GM12878 (cell line): ENCODE measurements around the gene MEF2D. TPM values are rescaled to one million over a fixed set of nuclear protein-coding genes. Genes with fewer than 3 reads are reported as not detected.

ENCODE experiments used
- ATAC-seq: fragments of 200-7000 bp; cut with Tn5 transposase; 3 replicates; pipeline ENCODE4 v1.9.1; 2020; ENCODE audit warnings: mild to moderate bottlenecking, moderate library complexity
- BruUV-seq: library from RNA; stranded (reverse); fragments of 400-500 nt; replicated peaks from 2 replicates; lab custom pipeline; 2021; lab: Mats Ljungman, UMichigan
- CTCF ChIA-PET: fragments of 300-600 bp; sonication (Branson Sonifier 250); formaldehyde crosslinking; extraction: SDS; loops from one replicate; lab custom pipeline; 2021; ENCODE audit warnings: inconsistent platforms; lab: Yijun Ruan, JAX
- POLR2A ChIA-PET: fragments of 350-600 bp; formaldehyde crosslinking; extraction: SDS; loops from one replicate; lab custom pipeline; 2021; ENCODE audit warnings: inconsistent platforms; lab: Charles Lee
- RAD21 ChIA-PET: fragments of 300-600 bp; sonication (Branson Sonifier 250); formaldehyde crosslinking; loops from one replicate; lab custom pipeline; 2023; ENCODE audit warnings: antibody characterized with exemption; ENCODE audit not compliant: unreplicated experiment; lab: Charles Lee
- SMC1A ChIA-PET: fragments of 300-600 bp; sonication (Branson Sonifier 250); formaldehyde crosslinking; loops from one replicate; lab custom pipeline; 2023; ENCODE audit not compliant: unreplicated experiment, uncharacterized antibody; lab: Charles Lee
- DNase-seq: peaks from one replicate; pipeline ENCODE4 v3.0.0-alpha.2; 2011; ENCODE audit warnings: low read depth, low spot score
- FAIRE-seq: peaks from 3 replicates; lab custom pipeline; 2011; peaks lifted over from hg19 to GRCh38; lab: Jason Lieb, UNC
- H2AFZ ChIP-seq: 2 replicates; pipeline ENCODE4 v1.6.0; 2011; ENCODE audit warnings: low read depth, low read length, control low read depth; ENCODE audit not compliant: control insufficient read depth
- H3K27ac ChIP-seq: 2 replicates; pipeline ENCODE4 v1.5.1; 2011; ENCODE audit warnings: control low read depth; ENCODE audit not compliant: control insufficient read depth, insufficient read depth
- H3K27me3 ChIP-seq, 2 experiments: replicated peaks in 1 of 2; 2 replicates each; pipeline versions ENCODE4 v1.6.0 to v1.6.1; 2011; ENCODE audit warnings: low read length in 1 of 2; ENCODE audit not compliant: control insufficient read depth in 2 of 2, insufficient read depth in 2 of 2
- H3K36me3 ChIP-seq, 2 experiments: 2 replicates each; pipeline ENCODE4 v1.5.1; 2011; ENCODE audit warnings: low read length in 1 of 2; ENCODE audit not compliant: control insufficient read depth in 2 of 2, insufficient read depth in 2 of 2
- H3K4me1 ChIP-seq: 2 replicates; pipeline ENCODE4 v1.6.1; 2011; ENCODE audit warnings: mild to moderate bottlenecking, low read length, moderate library complexity, mixed read lengths; ENCODE audit not compliant: control insufficient read depth, insufficient read depth
- H3K4me2 ChIP-seq: 2 replicates; pipeline ENCODE4 v1.6.0; 2011; ENCODE audit warnings: control low read depth; ENCODE audit not compliant: control insufficient read depth, insufficient read depth
- H3K4me3 ChIP-seq: fragments of 200-600 bp; sonication (generic); 2 replicates; pipeline ENCODE4 v1.5.1; 2016
- H3K79me2 ChIP-seq: 2 replicates; pipeline ENCODE4 v1.6.0; 2011; ENCODE audit warnings: low read length; ENCODE audit not compliant: control insufficient read depth, insufficient read depth
- H3K9ac ChIP-seq: 2 replicates; pipeline ENCODE4 v1.8.0; 2011; ENCODE audit warnings: low read length, control low read depth, mixed read lengths; ENCODE audit not compliant: control insufficient read depth, insufficient read depth
- H3K9me3 ChIP-seq: replicated peaks from 3 replicates; pipeline ENCODE4 v1.5.1; 2011; ENCODE audit warnings: mild to moderate bottlenecking, low read length; ENCODE audit not compliant: control insufficient read depth, insufficient read depth
- H4K20me1 ChIP-seq: 2 replicates; pipeline ENCODE4 v1.6.0; 2011; ENCODE audit not compliant: control insufficient read depth, insufficient read depth
- ATF3 ChIP-seq: IDR thresholded peaks from 2 replicates; pipeline ENCODE4 v1.6.1; 2011; ENCODE audit warnings: low read depth, mild to moderate bottlenecking, low read length, moderate library complexity, borderline replicate concordance; ENCODE audit errors: extremely low read depth
- CEBPZ ChIP-seq: fragments of 150-350 bp; IDR thresholded peaks from 2 replicates; pipeline ENCODE4 v1.6.1; 2016; ENCODE audit warnings: low read depth, low read length
- CHD2 ChIP-seq: IDR thresholded peaks from 2 replicates; pipeline ENCODE4 v1.6.1; 2011; ENCODE audit warnings: low read depth, low read length, improper control_type of control experiment, borderline replicate concordance
- EP300 ChIP-seq, 2 experiments: fragments of 150-350 bp in 1 of 2; IDR thresholded peaks; 2 replicates each; pipeline ENCODE4 v1.6.1; 2011 to 2012; ENCODE audit warnings: low read depth in 2 of 2, low read length in 2 of 2, borderline replicate concordance in 1 of 2, improper control_type of control experiment in 1 of 2, inconsistent platforms in 1 of 2; ENCODE audit not compliant: control insufficient read depth in 1 of 2
- ESRRA ChIP-seq: IDR thresholded peaks from 2 replicates; pipeline ENCODE4 v1.6.1; 2012; ENCODE audit warnings: mild to moderate bottlenecking, low read length, improper control_type of control experiment
- LARP7 ChIP-seq: fragments of 450-650 bp; IDR thresholded peaks from 2 replicates; pipeline ENCODE4 v1.6.1; 2017; ENCODE audit warnings: mild to moderate bottlenecking
- RB1 ChIP-seq: fragments of 450-650 bp; formaldehyde crosslinking; IDR thresholded peaks from 2 replicates; pipeline ENCODE4 v1.6.1; 2017; ENCODE audit warnings: mild to moderate bottlenecking, borderline replicate concordance
- RUNX3 ChIP-seq: IDR thresholded peaks from 2 replicates; pipeline ENCODE4 v1.6.1; 2012; ENCODE audit warnings: low read length, inconsistent platforms
- SMC3 ChIP-seq: IDR thresholded peaks from 2 replicates; pipeline ENCODE4 v1.6.1; 2011; ENCODE audit warnings: low read length, improper control_type of control experiment, borderline replicate concordance
- TCF3 ChIP-seq: IDR thresholded peaks from 2 replicates; pipeline ENCODE4 v1.6.1; 2012; ENCODE audit warnings: low read depth, mild to moderate bottlenecking, low read length, borderline replicate concordance; ENCODE audit not compliant: insufficient read depth
- WGBS: methylation state at CpG from one replicate; pipeline ENCODE4 v1.1.6; 2016; ENCODE audit warnings: low lambda C conversion rate; ENCODE audit not compliant: insufficient replicate concordance, insufficient coverage; ENCODE audit errors: missing lambda C conversion rate; 5-methylcytosine and 5-hydroxymethylcytosine counted together
- in situ Hi-C: fragments of 300-500 bp; cut with MboI; formaldehyde crosslinking; loops from 9 replicates; pipeline ENCODE4 v1.14.3; 2018; ENCODE audit warnings: mixed read lengths
- intact Hi-C: fragments of 100-400 bp; cut with micrococcal nuclease; formaldehyde crosslinking; loops from one replicate; pipeline ENCODE4 v1.14.2; 2022; ENCODE audit not compliant: unreplicated experiment
- polyA plus RNA-seq, 11 experiments: library from polyadenylated mRNA; depleted of rRNA in 4 of 11; unstranded in 6 of 11; stranded (reverse) in 5 of 11; fragments of >200 nt; fragmentation: Nextera tagmentation in 4 of 11; fragmentation: Illumina TruSeq in 1 of 11; extraction: Ambion mirVana in 4 of 11; extraction: Trizol in 1 of 11; gene quantifications; 1 replicate in 1 of 11; 2 replicates in 10 of 11; pipeline versions ENCODE4 v1.2.1 to v1.2.3, GENCODE V29; 2011 to 2016; ENCODE audit warnings: inconsistent platforms in 2 of 11, missing spikeins in 2 of 11, low read depth in 1 of 11
- total RNA-seq, 4 experiments: library from RNA; depleted of rRNA in 3 of 4; stranded (reverse); fragments of >200 nt in 3 of 4; fragmentation: Illumina TruSeq in 1 of 4; extraction: Trizol in 1 of 4; gene quantifications; 2 replicates each; pipeline versions ENCODE4 v1.2.1 to v1.2.3, GENCODE V29; 2013 to 2021
- TF ChIP-seq, protein P1 (sequence below): fragments of 450-650 bp; IDR thresholded peaks from 2 replicates; pipeline ENCODE4 v1.6.1; 2017; ENCODE audit warnings: antibody characterized with exemption, mild to moderate bottlenecking, moderate library complexity
- TF ChIP-seq, protein P2 (sequence below): fragments of 450-650 bp; IDR thresholded peaks from 2 replicates; pipeline ENCODE4 v1.6.1; 2017; ENCODE audit warnings: mild to moderate bottlenecking, low read depth, inconsistent platforms; ENCODE audit not compliant: poor library complexity, severe bottlenecking

MEF2D gene
- total and polyA plus RNA-seq, 10 of the 15 experiments (the other 5 are each of a cell fraction or from before 2014, with no cell fraction given) = 0.61 to 53.0 (median 15.2) TPM

DNA sequence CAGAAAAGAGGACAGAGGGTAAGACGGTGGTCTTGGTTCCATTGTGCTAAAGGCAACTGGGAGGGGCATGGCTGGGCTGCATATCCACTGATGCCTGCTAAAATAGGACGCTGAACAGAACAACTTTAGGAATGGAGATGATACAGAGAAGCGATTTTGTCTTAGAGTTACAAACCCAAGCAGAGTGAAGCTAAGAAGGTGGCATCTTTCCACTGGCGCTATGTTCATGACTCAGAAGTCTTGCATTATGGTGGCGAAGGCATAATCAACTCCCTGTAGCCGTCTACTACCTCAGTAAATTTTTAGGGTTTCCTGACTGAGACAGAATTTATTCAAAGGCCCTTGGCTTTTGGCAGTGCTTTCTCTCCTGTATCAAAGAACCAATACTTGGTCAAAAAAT lies 57.3 kb downstream of the MEF2D start:
- CTCF ChIA-PET = interaction anchor here (0.8 to 11.3 kb wide), 4 partner anchors 59 to 84 kb away, joined by 3 to 468 read pairs (median 5); no protein-coding TSS in a partner anchor
- no peak overlapping the region for H2AFZ ChIP-seq
- no peak overlapping the region for H3K9ac ChIP-seq
- no peaks in the 10 kb centered on the region for H3K36me3 ChIP-seq
- no peak for TF ChIP-seq CEBPZ
- TF ChIP-seq EP300 (IDR thresholded peaks at IDR 0.05; ENCODE audit: borderline replicate concordance in 1 of 2, control insufficient read depth in 1 of 2, low read depth in 2 of 2, low read length in 2 of 2) = no peak
- no peak for TF ChIP-seq ESRRA
- no peak for TF ChIP-seq TCF3
- TF ChIP-seq, protein P1, sequence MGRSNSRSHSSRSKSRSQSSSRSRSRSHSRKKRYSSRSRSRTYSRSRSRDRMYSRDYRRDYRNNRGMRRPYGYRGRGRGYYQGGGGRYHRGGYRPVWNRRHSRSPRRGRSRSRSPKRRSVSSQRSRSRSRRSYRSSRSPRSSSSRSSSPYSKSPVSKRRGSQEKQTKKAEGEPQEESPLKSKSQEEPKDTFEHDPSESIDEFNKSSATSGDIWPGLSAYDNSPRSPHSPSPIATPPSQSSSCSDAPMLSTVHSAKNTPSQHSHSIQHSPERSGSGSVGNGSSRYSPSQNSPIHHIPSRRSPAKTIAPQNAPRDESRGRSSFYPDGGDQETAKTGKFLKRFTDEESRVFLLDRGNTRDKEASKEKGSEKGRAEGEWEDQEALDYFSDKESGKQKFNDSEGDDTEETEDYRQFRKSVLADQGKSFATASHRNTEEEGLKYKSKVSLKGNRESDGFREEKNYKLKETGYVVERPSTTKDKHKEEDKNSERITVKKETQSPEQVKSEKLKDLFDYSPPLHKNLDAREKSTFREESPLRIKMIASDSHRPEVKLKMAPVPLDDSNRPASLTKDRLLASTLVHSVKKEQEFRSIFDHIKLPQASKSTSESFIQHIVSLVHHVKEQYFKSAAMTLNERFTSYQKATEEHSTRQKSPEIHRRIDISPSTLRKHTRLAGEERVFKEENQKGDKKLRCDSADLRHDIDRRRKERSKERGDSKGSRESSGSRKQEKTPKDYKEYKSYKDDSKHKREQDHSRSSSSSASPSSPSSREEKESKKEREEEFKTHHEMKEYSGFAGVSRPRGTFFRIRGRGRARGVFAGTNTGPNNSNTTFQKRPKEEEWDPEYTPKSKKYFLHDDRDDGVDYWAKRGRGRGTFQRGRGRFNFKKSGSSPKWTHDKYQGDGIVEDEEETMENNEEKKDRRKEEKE = no peak
- no peak for TF ChIP-seq CHD2
- TF ChIP-seq RB1 = no peak
- no peak for TF ChIP-seq LARP7
- no peak for TF ChIP-seq ATF3
- no peak for TF ChIP-seq RUNX3
- TF ChIP-seq SMC3 = no peak
- TF ChIP-seq, protein P2, sequence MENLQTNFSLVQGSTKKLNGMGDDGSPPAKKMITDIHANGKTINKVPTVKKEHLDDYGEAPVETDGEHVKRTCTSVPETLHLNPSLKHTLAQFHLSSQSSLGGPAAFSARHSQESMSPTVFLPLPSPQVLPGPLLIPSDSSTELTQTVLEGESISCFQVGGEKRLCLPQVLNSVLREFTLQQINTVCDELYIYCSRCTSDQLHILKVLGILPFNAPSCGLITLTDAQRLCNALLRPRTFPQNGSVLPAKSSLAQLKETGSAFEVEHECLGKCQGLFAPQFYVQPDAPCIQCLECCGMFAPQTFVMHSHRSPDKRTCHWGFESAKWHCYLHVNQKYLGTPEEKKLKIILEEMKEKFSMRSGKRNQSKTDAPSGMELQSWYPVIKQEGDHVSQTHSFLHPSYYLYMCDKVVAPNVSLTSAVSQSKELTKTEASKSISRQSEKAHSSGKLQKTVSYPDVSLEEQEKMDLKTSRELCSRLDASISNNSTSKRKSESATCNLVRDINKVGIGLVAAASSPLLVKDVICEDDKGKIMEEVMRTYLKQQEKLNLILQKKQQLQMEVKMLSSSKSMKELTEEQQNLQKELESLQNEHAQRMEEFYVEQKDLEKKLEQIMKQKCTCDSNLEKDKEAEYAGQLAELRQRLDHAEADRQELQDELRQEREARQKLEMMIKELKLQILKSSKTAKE = no peak
- H3K27me3 ChIP-seq = peaks cover 16 to 32% of the 10 kb centered on the region in 2 experiments
- ATAC-seq (no peak), FAIRE-seq (no peak), DNase-seq (no peak)
- no peaks in the 10 kb centered on the region for H4K20me1 ChIP-seq
- RAD21 ChIA-PET = interaction anchor here (0.7 to 4.8 kb wide), 4 partner anchors 12 to 76 kb away, joined by 3 to 50 read pairs (median 6); no protein-coding TSS in a partner anchor
- no peak overlapping the region for H3K27ac ChIP-seq
- H3K4me3 ChIP-seq = no peak overlapping the region
- H3K4me1 ChIP-seq = no peaks in the 10 kb centered on the region
- POLR2A ChIA-PET = interaction anchor here (1.0 kb wide), 1 partner anchor 169 kb away, joined by 3 read pairs; no protein-coding TSS in a partner anchor
- no peak overlapping the region for H3K4me2 ChIP-seq
- no TSS peak for BruUV-seq
- H3K9me3 ChIP-seq = no peaks in the 10 kb centered on the region
- no peaks in the 10 kb centered on the region for H3K79me2 ChIP-seq
- SMC1A ChIA-PET = interaction anchor here (1.1 to 5.3 kb wide), 2 partner anchors 57 to 314 kb away, joined by 4 to 63 read pairs; no protein-coding TSS in a partner anchor
- in situ Hi-C loops (loop anchor here (5.0 kb wide), 1 partner anchor 61 kb away; no protein-coding TSS in a partner anchor), intact Hi-C loops (no loop called here)
- 29% methylated on average over 6 of the region's 6 CpGs for WGBS
